HL-60 (cell line): ENCODE results near the gene WSCD1.

Experiments used
- DNase-seq, 2 experiments: peaks; one replicate each; pipeline ENCODE4 v3.0.0-alpha.2; 2010 to 2020; ENCODE audit warnings: low read depth in 1 of 2, low spot score in 1 of 2
- H3K27ac ChIP-seq: fragments of 250-450 bp; sonication (Bioruptor Pico); replicated peaks from 2 replicates; pipeline ENCODE4 v1.5.1; 2020; ENCODE audit warnings: mild to moderate bottlenecking, moderate library complexity
- H3K27me3 ChIP-seq: fragments of 250-450 bp; sonication (Bioruptor Pico); 2 replicates; pipeline ENCODE4 v1.5.1; 2021; ENCODE audit warnings: mild to moderate bottlenecking, moderate library complexity; ENCODE audit not compliant: insufficient read depth, poor library complexity, severe bottlenecking
- H3K4me3 ChIP-seq: replicated peaks from 2 replicates; pipeline ENCODE4 v1.5.1; 2011; ENCODE audit warnings: mild to moderate bottlenecking, control low read depth, low read length; ENCODE audit not compliant: insufficient read depth
- GABPA ChIP-seq: IDR thresholded peaks from 2 replicates; pipeline ENCODE4 v1.6.1; 2012; ENCODE audit warnings: low read depth
- POLR2AphosphoS5 ChIP-seq: IDR thresholded peaks from 2 replicates; pipeline ENCODE4 v1.6.1; 2012; ENCODE audit warnings: low read depth
- SPI1 ChIP-seq: IDR thresholded peaks from 2 replicates; pipeline ENCODE4 v1.6.1; 2012; ENCODE audit warnings: low read depth, mild to moderate bottlenecking, borderline replicate concordance
- TF ChIP-seq, protein P1 (sequence below): IDR thresholded peaks from 2 replicates; pipeline ENCODE4 v1.6.1; 2012; ENCODE audit warnings: low read depth; ENCODE audit not compliant: insufficient replicate concordance
- TF ChIP-seq, protein P2 (sequence below): IDR thresholded peaks from one replicate; pipeline ENCODE4 v1.5.1; 2011; ENCODE audit warnings: low read length, control low read depth, inconsistent platforms; ENCODE audit not compliant: insufficient read depth

WSCD1 gene

DNA sequence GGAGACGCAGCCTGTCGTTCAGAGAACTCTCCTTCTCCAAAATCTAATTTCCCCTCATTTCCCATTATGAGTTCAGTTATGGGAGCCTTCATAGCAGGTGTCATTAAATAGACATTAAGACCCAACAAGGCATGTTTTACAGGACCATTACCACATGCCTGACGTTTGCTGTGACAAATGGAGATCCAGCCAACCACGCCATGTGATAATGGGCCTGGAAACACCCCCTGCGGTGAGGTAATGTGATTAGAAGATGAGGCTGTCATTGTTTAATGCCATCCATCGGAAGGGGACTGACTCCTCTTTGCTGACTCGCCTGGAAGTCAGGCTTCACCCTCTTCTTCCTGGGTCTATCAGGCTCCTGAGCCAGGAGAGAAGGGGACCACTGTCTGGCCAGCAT is 76.9 kb downstream of the WSCD1 start:
- no peak for TF ChIP-seq POLR2AphosphoS5
- TF ChIP-seq SPI1: no peak
- TF ChIP-seq, protein P1, sequence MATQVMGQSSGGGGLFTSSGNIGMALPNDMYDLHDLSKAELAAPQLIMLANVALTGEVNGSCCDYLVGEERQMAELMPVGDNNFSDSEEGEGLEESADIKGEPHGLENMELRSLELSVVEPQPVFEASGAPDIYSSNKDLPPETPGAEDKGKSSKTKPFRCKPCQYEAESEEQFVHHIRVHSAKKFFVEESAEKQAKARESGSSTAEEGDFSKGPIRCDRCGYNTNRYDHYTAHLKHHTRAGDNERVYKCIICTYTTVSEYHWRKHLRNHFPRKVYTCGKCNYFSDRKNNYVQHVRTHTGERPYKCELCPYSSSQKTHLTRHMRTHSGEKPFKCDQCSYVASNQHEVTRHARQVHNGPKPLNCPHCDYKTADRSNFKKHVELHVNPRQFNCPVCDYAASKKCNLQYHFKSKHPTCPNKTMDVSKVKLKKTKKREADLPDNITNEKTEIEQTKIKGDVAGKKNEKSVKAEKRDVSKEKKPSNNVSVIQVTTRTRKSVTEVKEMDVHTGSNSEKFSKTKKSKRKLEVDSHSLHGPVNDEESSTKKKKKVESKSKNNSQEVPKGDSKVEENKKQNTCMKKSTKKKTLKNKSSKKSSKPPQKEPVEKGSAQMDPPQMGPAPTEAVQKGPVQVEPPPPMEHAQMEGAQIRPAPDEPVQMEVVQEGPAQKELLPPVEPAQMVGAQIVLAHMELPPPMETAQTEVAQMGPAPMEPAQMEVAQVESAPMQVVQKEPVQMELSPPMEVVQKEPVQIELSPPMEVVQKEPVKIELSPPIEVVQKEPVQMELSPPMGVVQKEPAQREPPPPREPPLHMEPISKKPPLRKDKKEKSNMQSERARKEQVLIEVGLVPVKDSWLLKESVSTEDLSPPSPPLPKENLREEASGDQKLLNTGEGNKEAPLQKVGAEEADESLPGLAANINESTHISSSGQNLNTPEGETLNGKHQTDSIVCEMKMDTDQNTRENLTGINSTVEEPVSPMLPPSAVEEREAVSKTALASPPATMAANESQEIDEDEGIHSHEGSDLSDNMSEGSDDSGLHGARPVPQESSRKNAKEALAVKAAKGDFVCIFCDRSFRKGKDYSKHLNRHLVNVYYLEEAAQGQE: no peak
- no peak for TF ChIP-seq GABPA
- TF ChIP-seq, protein P2, sequence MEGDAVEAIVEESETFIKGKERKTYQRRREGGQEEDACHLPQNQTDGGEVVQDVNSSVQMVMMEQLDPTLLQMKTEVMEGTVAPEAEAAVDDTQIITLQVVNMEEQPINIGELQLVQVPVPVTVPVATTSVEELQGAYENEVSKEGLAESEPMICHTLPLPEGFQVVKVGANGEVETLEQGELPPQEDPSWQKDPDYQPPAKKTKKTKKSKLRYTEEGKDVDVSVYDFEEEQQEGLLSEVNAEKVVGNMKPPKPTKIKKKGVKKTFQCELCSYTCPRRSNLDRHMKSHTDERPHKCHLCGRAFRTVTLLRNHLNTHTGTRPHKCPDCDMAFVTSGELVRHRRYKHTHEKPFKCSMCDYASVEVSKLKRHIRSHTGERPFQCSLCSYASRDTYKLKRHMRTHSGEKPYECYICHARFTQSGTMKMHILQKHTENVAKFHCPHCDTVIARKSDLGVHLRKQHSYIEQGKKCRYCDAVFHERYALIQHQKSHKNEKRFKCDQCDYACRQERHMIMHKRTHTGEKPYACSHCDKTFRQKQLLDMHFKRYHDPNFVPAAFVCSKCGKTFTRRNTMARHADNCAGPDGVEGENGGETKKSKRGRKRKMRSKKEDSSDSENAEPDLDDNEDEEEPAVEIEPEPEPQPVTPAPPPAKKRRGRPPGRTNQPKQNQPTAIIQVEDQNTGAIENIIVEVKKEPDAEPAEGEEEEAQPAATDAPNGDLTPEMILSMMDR: no peak
- no peak for DNase-seq
- H3K27ac ChIP-seq: no peak overlapping the region
- no peak overlapping the region for H3K4me3 ChIP-seq
- no peaks in the 10 kb centered on the region for H3K27me3 ChIP-seq

DNA sequence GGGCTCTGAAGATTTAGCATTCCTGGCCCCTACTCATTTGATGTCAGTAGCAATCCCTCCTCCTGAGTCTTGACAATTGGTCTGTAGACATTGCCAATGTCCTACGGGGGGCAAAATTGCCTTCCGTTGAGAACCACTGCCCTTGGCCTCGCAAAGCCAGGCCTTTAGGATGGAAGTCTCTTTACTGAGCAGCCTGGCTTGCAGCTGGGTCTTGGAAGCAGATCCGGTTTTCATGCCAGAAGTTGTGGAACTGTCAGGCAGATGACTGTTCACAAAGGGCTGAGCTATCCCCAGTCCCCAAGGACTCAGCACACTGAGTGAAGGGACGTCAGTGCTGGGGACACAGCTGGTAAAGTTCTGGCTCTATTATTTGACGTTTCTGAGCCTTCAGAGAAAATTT is 83.2 kb downstream of the WSCD1 start:
- H3K27ac ChIP-seq: no peak overlapping the region
- no peak overlapping the region for H3K4me3 ChIP-seq
- no peaks in the 10 kb centered on the region for H3K27me3 ChIP-seq
- TF ChIP-seq, protein P2: no peak
- TF ChIP-seq POLR2AphosphoS5 (no peak), SPI1 (no peak), GABPA (no peak)
- TF ChIP-seq, protein P1: no peak
- no peak for DNase-seq

DNA sequence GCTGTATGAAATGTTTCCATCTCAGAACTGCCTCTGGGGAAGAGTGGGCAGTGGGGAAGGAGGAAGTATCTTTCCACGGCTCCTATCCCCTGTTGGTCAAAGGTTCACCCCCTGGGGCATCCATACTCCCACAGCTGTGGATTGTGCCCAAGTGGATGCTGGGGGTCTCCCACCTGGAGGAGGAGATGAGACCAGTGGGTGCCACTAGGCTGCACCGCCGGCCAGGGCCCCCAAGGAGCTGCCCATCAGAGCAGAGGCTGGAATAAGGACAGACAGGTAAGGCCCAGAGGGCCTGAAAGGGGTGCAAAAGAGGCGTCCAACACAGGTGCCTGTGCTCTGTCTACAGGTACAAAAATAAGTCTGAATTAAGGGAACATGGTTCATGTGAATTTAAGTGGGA is 87.5 kb downstream of the WSCD1 start:
- no peak overlapping the region for H3K4me3 ChIP-seq
- no peak overlapping the region for H3K27ac ChIP-seq
- no peak for DNase-seq
- TF ChIP-seq, protein P2: no peak
- TF ChIP-seq, protein P1: no peak
- TF ChIP-seq POLR2AphosphoS5: no peak
- TF ChIP-seq SPI1: no peak
- no peak for TF ChIP-seq GABPA
- H3K27me3 ChIP-seq: no peaks in the 10 kb centered on the region
